Measurements from ENCODE around the gene ART3.

GRCh38 chr4:76055421-76055820 lies 19.1 kb upstream of the ART3 start:
- TF ChIP-seq CTCF (IDR thresholded peaks at IDR 0.05) = no peak
- no peak for TF ChIP-seq EP300 (IDR thresholded peaks at IDR 0.05)
- no peak for TF ChIP-seq POLR2A (IDR thresholded peaks at IDR 0.05)

Measured in sigmoid colon (tissue), 4 donors.